Measurements from ENCODE around the gene FOXP3. TPM values are rescaled to one million over a fixed set of nuclear protein-coding genes. Genes with fewer than 3 reads are reported as not detected.
A peak's percentile ranks its signal among the peaks of the same experiment; 100 is the strongest.

The FOXP3 gene
- total and polyA plus RNA-seq, 2 donors from 2014 or later: 0.45 to 2.0 TPM

DNA sequence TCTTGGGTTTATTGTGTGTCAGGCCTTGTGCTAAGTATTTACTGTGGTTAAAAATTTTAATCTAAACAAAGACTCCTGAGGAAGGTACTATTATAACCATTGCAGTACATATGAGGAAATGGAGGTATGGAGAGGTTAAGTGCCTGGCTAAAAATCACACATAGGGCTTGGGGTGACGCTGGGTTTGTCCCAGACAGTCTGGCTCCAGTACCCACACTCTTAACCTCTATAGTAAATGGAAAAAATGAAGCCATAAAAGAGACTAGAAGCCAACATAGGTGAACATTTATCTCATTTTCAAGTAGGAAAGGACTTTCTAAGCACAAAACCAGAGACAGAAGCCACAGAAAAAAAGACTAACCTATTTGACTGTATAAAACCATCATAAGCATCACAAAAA lies 1.9 kb downstream of the FOXP3 start:
- Histone ChIP-seq H3K4me3 (ENCODE audit: low read length in 3 of 3) (no peak overlapping the region), H3K9me3 (ENCODE audit: control insufficient read depth in 2 of 3, insufficient read depth in 1 of 3, low read length in 3 of 3) (no peaks in the 10 kb centered on the region), H3K4me1 (ENCODE audit: control insufficient read depth in 2 of 3, insufficient read depth in 2 of 3, low read depth in 1 of 3, low read length in 3 of 3) (no peaks in the 10 kb centered on the region), H3K9ac (ENCODE audit: low read length in 3 of 3) (no peak overlapping the region), H3K27me3 (ENCODE audit: control insufficient read depth, insufficient read depth, low read length) (no peaks in the 10 kb centered on the region), H3K27ac (ENCODE audit: low read depth in 2 of 2, low read length in 2 of 2) (no peak overlapping the region), H3K36me3 (ENCODE audit: control insufficient read depth in 2 of 3, insufficient read depth in 3 of 3, low read length in 3 of 3) (no peaks in the 10 kb centered on the region)
- DNase-seq: no peak
- TF ChIP-seq, protein P1, sequence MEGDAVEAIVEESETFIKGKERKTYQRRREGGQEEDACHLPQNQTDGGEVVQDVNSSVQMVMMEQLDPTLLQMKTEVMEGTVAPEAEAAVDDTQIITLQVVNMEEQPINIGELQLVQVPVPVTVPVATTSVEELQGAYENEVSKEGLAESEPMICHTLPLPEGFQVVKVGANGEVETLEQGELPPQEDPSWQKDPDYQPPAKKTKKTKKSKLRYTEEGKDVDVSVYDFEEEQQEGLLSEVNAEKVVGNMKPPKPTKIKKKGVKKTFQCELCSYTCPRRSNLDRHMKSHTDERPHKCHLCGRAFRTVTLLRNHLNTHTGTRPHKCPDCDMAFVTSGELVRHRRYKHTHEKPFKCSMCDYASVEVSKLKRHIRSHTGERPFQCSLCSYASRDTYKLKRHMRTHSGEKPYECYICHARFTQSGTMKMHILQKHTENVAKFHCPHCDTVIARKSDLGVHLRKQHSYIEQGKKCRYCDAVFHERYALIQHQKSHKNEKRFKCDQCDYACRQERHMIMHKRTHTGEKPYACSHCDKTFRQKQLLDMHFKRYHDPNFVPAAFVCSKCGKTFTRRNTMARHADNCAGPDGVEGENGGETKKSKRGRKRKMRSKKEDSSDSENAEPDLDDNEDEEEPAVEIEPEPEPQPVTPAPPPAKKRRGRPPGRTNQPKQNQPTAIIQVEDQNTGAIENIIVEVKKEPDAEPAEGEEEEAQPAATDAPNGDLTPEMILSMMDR (IDR thresholded peaks at IDR 0.05; ENCODE audit: borderline replicate concordance, extremely low read depth, insufficient read depth): no peak
- intact Hi-C loops (cut with DNase I): no loop called here
- FAIRE-seq: no peak

DNA sequence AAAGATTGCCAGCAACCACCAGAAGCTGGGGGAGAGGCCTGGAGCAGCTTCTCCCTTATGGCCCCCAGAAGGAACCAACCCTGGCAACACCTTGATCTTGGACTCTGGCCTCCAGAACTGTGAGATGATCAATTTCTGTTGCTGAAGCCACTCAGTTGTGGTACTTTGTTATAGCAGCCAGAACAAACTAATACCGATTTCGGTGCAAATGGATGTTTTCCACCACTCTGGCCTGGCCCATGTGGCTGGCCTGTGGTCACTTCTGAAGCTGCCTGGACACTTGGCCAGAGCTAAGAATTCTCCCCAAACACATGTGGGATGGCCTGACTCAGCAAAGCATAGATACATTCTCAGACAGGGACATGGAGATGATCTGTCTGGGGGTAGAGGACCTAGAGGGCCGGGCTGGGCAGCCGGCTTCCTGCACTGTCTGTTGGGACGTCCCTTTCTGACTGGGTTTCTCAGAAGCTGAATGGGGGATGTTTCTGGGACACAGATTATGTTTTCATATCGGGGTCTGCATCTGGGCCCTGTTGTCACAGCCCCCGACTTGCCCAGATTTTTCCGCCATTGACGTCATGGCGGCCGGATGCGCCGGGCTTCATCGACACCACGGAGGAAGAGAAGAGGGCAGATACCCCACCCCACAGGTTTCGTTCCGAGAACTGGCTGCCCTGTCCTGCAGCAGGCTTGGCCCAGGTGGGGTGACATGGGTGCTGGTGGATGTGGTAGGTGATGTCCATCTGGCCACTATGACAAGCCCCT lies 4.1 kb downstream of the FOXP3 start:
- H3K9me3 ChIP-seq (ENCODE audit: control insufficient read depth in 2 of 3, insufficient read depth in 1 of 3, low read length in 3 of 3): no peaks in the 10 kb centered on the region
- intact Hi-C loops (cut with DNase I): no loop called here
- H3K9ac ChIP-seq (ENCODE audit: low read length in 3 of 3): no peak overlapping the region
- no peak overlapping the region for H3K4me3 ChIP-seq (ENCODE audit: low read length in 3 of 3)
- FAIRE-seq: no peak
- no peaks in the 10 kb centered on the region for H3K36me3 ChIP-seq (ENCODE audit: control insufficient read depth in 2 of 3, insufficient read depth in 3 of 3, low read length in 3 of 3)
- H3K4me1 ChIP-seq (ENCODE audit: control insufficient read depth in 2 of 3, insufficient read depth in 2 of 3, low read depth in 1 of 3, low read length in 3 of 3): no peaks in the 10 kb centered on the region
- no peak overlapping the region for H3K27ac ChIP-seq (ENCODE audit: low read depth in 2 of 2, low read length in 2 of 2)
- TF ChIP-seq, protein P1 (IDR thresholded peaks at IDR 0.05; ENCODE audit: borderline replicate concordance, extremely low read depth, insufficient read depth): no peak
- DNase-seq: peak in 1 of 5 donors; percentile 42
- no peaks in the 10 kb centered on the region for H3K27me3 ChIP-seq (ENCODE audit: control insufficient read depth, insufficient read depth, low read length)

DNA sequence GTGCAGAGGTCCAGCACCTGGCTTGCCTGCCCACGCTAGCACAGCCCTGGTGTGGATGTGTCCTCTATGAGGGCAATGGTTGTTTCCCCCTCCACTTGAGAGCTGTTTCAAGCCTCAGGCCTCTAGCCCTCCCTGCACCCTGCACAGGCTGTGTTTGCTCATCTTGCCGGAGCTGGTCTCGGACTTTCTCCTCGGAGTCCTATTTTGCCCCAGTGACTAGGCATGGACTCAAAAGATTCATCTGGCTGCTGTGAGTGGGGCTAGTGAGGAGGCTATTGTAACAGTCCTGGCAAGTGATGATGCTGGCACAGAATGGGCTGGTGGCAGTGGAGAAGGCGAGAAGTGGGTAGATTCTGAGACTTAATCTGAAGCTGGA lies 5.8 kb downstream of the FOXP3 start:
- no peak overlapping the region for H3K27ac ChIP-seq (ENCODE audit: low read depth in 2 of 2, low read length in 2 of 2)
- FAIRE-seq (no peak), DNase-seq (peak in 1 of 5 donors; percentile 26)
- intact Hi-C loops (cut with DNase I): no loop called here
- TF ChIP-seq, protein P1 (IDR thresholded peaks at IDR 0.05; ENCODE audit: borderline replicate concordance, extremely low read depth, insufficient read depth): no peak
- no peaks in the 10 kb centered on the region for H3K27me3 ChIP-seq (ENCODE audit: control insufficient read depth, insufficient read depth, low read length)
- H3K9me3 ChIP-seq (ENCODE audit: control insufficient read depth in 2 of 3, insufficient read depth in 1 of 3, low read length in 3 of 3): no peaks in the 10 kb centered on the region
- no peak overlapping the region for H3K9ac ChIP-seq (ENCODE audit: low read length in 3 of 3)
- no peaks in the 10 kb centered on the region for H3K4me1 ChIP-seq (ENCODE audit: control insufficient read depth in 2 of 3, insufficient read depth in 2 of 3, low read depth in 1 of 3, low read length in 3 of 3)
- H3K4me3 ChIP-seq (ENCODE audit: low read length in 3 of 3): no peak overlapping the region
- no peaks in the 10 kb centered on the region for H3K36me3 ChIP-seq (ENCODE audit: control insufficient read depth in 2 of 3, insufficient read depth in 3 of 3, low read length in 3 of 3)
